HG03460 (cell line): ENCODE results near the gene ASTN1.

Experiments
- ATAC-seq: cut with Tn5 transposase; IDR thresholded peaks from one replicate; pipeline ENCODE4 v1.9.1; 2021; ENCODE audit not compliant: unreplicated experiment

Gene ASTN1

GRCh38 chr1:176843352-176844297, 320.9 kb downstream of the ASTN1 start:
- no peak for ATAC-seq

- no peak for ATAC-seq
Measured at GRCh38 chr1:176841238-176841637, 323.3 kb downstream of the ASTN1 start.

GRCh38 chr1:176839216-176839615, 325.3 kb downstream of the ASTN1 start:
- no peak for ATAC-seq

GRCh38 chr1:176838276-176838995, 326.1 kb downstream of the ASTN1 start:
- ATAC-seq: no peak

GRCh38 chr1:176837708-176838107, 326.8 kb downstream of the ASTN1 start:
- ATAC-seq: no peak

GRCh38 chr1:176831150-176831549, 333.4 kb downstream of the ASTN1 start:
- no peak for ATAC-seq

- ATAC-seq: no peak
Measured at GRCh38 chr1:176829261-176829660, 335.3 kb downstream of the ASTN1 start.

- no peak for ATAC-seq
Measured at GRCh38 chr1:176826265-176826664, 338.2 kb downstream of the ASTN1 start.

- ATAC-seq: no peak
Measured at GRCh38 chr1:176820391-176821031, 344.0 kb downstream of the ASTN1 start.

- ATAC-seq: no peak
Measured at GRCh38 chr1:176816232-176816631, 348.3 kb downstream of the ASTN1 start.

GRCh38 chr1:176815621-176816020, 348.9 kb downstream of the ASTN1 start:
- no peak for ATAC-seq

- no peak for ATAC-seq
Measured at GRCh38 chr1:176811511-176812288, 352.8 kb downstream of the ASTN1 start.

- ATAC-seq: no peak
Measured at GRCh38 chr1:176809292-176809691, 355.2 kb downstream of the ASTN1 start.
